SHP77 (cell line): Measurements from ENCODE around the gene NAALADL2.

Experiments used
- DNase-seq, 2 experiments: peaks; one replicate each; lab custom pipeline; 2025; lab: John Stamatoyannopoulos, UW

NAALADL2 gene

DNA sequence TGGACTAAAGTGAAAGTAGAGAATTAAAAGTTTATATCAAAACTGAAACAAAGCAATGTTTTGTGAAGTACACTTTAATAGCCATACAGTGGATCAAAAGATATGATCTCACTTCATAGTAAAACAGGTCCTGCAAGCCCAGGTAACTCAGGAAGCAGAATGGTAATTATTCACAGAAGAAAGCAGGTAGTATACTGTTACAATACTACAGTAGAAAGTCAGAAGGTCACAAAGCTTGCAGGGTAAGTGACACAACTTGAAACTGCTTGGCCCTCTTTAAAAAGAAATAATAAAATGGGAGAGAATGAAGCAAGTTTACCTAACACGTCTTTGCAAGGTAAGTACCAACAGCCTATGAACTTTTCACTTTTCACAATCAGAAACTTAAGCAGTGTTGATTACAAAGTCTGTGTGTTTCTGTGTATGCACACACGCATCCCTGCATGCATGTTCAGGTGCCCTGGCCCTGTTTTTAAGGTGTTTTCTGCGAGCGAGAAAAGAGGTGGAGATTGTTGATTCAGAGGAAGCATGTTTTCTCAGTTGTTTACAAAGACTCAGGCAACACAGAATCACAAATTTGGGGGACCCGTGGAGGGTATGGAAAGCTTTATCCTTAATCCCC is at the start of gene NAALADL2:
Gene NAALADL2, plus strand, starts transcription at position 221 of the 622 bp plus-strand sequence.
- no peak for DNase-seq

- DNase-seq = no peak
These were observed 48.9 kb upstream of the NAALADL2 start for GRCh38 chr3:174810254-174810653.

DNA sequence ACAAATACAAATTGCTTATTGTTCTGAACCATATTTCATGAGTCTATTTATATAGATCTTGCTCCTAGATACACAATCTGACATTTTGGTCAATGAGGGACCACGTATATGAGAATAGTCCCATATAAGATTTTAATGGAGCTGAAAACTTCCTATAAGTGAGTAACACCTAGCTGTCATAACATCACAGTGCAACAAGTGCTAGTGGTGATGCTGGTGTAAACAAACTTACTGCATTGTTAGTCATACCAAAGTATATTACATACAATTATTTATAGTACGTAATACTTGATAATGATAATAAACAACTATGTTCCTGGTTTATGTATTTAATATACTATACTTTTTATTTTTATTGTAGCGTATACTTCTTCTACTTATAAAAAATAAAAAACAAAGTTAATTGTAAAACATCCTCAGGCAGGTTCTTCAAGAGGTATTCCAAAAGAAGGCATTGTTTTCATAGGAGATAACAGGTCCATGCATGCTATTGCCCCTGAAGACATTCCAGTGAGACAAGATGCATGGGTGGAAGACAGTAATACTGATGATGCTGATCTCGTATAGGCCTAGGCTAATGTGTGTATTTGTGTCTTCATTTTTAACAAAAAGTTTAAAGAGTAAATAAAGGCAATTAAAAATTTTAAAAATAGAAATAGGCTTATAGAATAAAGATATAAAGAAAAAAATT is 46.8 kb upstream of the NAALADL2 start:
- DNase-seq = no peak

DNA sequence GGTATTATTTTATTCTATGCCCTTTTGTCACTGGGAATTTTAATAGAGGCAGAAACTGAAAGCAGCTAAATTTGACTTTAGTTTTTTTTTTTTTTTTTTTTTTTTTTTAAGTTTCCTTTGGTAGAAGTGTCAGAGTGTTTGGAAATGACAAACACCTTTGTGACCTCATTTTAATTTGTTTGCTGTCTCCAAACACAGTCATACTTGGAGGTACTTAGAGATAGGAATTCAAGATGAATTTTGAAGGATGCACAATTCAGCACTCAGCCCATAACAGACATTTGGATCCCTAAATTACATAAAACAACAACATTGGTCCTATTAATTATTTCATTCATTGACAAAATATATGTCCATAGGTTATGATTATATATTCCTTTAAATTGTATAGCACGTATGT is 43.4 kb upstream of the NAALADL2 start:
- no peak for DNase-seq

- DNase-seq = no peak
These were observed 38.2 kb upstream of the NAALADL2 start for GRCh38 chr3:174820885-174821284.

GRCh38 chr3:174821477-174821876 is 37.7 kb upstream of the NAALADL2 start:
- no peak for DNase-seq

GRCh38 chr3:174822320-174822719 is 36.8 kb upstream of the NAALADL2 start:
- no peak for DNase-seq

- no peak for DNase-seq
These were observed 33.1 kb upstream of the NAALADL2 start for GRCh38 chr3:174826069-174826468.

GRCh38 chr3:174844746-174845145 is 14.4 kb upstream of the NAALADL2 start:
- no peak for DNase-seq

GRCh38 chr3:174846055-174846454 is 13.1 kb upstream of the NAALADL2 start:
- no peak for DNase-seq

GRCh38 chr3:174854987-174855386 is 4.1 kb upstream of the NAALADL2 start:
- no peak for DNase-seq

GRCh38 chr3:174857301-174857700 is 1.8 kb upstream of the NAALADL2 start:
- DNase-seq = no peak

DNA sequence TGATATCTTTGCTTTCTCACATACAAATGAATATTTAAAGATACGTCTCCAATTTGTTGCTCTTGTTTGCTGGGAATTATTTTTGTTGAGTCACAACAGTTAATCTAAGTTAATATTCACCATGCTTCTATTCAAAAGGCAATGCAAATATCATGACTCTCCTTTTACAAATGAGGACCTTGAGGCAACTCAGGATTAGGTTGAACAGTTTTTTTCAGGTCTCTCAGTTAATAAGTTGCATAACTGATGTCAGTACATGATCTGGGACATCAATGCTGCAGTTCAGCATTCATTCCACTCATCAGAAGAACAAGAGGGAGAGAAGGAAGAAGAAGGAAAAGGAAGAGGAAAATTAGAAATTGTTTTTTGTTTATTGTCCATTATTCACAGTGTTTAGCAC is 781 bp upstream of the NAALADL2 start:
- DNase-seq = no peak

GRCh38 chr3:174859756-174860155 is 622 bp downstream of the NAALADL2 start:
- no peak for DNase-seq

- peak; percentile 14 to 24 for DNase-seq
These were observed 3.0 kb downstream of the NAALADL2 start for GRCh38 chr3:174862101-174862500.

DNA sequence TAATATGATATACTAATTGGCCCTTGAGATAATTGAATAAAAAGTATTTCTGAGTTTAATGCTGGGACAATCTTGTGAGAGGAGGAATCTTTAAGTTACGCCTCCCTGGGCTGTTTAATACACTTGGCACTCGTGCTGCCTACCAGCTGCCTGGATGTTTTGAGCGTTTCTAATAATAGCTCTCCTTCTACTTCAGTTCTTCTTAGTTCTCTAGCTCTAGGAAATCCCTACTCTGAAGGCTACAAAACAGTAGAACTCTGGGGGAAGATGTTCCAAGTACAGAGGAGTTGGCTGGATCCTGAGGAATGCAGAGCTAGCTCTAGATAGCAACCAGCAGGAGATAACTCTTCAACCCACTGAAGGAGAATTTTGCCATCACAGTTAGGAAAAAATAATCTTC is 3.5 kb downstream of the NAALADL2 start:
- no peak for DNase-seq

DNA sequence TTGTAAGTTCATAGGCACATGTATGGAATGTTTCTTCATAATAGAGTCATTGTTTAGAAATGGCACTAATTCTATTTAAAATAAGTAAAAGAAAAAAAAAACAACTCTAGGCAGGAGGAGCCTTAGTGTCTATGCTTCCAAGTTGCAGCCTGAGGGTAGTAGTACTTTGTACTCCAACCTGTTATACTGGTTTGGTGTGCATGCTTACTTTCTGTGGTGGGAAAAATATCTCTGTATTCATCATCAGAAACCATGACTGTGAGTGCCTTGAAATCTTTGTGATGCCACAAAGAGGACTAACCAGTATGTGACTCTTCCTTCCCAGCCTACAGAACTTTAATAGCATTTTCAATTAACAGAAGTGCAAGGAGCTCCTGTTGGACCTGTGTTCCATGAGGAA is 4.4 kb downstream of the NAALADL2 start:
- DNase-seq = no peak

DNA sequence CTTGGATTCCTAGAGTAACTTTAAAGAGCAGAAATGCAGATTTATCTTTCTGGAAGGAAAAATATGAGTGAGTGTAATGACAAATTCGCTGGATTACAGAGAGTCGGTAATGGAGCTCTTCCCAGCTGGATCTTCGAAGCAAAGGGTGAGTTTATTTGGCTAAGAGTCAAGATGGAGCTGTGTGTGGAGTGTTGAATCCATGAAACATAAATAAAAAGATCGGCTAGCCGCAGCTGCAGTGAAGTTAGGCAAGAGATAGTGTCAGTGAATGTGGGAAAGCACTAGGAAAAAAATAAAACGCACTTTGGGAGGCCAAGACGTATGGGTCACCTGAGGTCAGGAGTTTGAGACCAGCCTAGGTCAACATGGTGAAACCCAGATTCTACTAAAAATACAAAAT is 10.3 kb downstream of the NAALADL2 start:
- DNase-seq = no peak

- no peak for DNase-seq
These were observed 14.9 kb downstream of the NAALADL2 start for GRCh38 chr3:174873832-174874657.

- DNase-seq = no peak
These were observed 23.7 kb downstream of the NAALADL2 start for GRCh38 chr3:174882789-174883188.

DNA sequence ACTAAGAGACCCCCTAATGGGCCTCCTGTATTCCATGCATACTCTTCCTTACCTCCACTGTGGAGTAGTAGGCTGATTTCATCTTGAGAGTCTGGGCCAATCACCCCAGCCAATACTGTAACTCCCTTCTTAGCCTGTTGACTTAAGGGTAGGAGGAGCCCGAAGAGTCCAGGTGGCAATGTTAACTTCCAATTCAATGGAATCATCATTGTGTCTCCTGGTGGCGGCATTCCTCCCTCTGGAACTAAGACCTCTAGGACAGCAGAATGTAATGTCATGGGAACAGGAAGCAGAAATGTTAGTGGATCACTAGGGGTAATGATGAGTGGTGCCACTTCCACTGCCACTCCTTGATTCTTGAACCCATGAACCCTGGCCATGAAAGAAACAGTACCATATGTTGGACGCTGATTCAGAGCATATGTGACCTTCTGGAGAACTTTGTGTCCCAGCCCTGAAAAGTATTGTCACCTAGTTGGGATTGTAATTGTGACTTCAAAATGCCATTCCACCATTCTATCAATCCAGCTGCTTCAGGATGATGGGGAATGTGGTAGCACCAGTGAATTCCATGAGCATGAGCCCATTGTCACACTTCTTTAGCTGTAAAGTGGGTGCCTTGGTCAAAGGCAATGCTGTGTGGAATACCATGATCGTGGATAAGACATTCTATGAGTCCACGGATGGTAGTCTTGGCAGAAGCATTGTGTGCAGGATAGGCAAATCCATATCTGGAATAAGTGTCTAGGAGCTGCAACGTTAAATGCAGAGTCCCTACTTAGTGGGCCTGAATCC is 24.9 kb downstream of the NAALADL2 start:
- DNase-seq = no peak
